ENCODE data around the gene PHAF1.

Gene PHAF1

DNA sequence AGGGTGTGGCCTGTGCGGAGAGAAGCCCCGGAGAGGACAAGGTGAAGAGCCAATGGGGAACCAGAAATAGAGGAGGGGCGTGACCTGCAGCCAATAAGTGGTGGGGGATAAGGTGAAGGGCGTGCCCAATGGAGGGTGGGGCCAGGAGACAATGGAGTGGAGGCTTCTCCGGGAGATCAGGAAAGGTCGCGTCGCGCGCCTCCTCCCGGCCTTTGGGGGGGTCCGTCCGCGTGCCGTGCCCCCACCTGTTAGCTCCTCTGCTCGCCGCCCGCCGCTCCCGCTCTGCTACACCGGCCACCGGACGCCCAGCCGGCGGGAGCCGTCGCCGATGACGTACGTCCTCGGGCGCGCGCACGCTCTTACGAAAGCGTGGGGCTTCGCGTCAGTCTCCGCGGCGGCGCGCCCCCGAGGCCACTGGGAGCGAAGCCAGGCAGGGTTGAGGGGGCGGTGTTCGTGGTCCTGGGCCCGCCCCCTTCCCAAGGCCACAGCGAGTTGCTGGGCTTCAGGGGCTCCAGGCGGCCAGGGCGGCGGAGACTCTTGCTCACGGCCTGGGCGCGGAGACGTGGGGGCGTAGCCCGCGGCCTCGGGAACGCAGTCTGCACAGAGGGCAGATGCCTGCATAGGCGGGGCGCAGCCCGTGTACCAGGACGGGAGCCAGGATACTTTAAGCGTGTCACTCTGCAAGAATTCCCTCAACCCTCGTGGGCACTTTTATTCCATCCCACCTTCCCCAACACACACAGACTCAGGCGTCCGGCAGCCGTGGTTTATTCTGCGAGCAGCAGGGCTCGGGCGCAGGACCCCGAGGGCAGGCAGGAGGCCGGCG lies 74.1 kb downstream of the PHAF1 start, which contains the start of gene MATCAP1:
Gene MATCAP1, minus strand, starts transcription at position 337 of the 826 bp plus-strand sequence. CDS start 3,353 bp downstream, outside the sequence.
- peak; percentile 96 for DNase-seq

GRCh38 chr16:67184453-67184994 lies 74.8 kb downstream of the PHAF1 start:
- DNase-seq: no peak

DNA sequence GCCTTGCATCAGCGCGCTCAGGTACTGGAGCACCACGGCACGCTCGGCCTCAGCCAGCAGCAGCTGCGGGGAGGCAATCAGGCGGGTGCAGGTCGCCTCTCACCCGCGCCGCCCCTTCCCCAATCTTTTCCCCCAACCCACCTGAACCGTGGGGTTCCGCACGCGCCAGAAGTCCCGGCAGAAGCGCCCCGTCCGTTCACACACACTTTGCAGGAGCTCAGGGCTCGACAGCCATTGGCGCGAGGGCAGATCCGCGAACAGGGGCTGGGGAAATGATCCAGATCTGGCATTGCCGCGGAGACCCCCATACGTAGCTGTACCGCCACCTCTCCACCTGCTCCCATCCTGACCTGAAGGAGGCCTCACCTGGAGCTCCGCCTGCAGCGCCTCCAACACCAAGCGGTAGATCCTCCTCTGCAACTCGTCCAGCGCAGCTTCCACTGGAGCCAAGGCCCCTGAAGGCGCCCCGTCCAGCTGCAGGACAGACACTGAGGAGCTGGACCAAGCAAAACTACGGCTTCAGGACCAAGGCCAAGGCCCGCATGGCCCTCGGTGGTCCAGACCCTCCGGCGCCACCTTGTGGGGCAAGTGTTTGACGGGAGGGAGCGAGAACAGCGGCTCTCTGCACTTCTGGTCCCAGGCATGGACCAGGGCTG lies 75.4 kb downstream of the PHAF1 start:
- peak; percentile 88 for DNase-seq

DNA sequence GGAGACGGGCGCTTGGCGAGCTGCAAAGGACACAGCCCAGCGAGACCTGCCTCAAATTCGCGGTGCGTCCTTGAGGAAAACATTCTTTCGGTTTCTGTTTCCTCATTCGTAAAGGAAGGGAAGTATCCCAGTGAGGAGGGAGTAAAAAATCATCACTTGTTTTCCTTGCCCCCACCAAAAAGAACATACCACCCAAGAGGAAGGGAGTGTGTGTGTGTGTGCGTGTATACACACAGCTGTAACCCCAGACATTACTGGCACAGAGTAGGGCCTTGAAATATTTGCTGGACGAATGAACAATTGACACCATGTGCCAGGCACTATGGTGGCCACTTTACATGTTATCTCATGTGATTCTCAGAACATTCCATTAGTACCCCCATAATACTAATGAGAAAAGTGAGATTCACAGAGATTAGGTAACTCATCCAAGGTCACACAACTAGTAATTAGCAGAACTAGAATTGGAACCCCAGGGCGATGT lies 76.0 kb downstream of the PHAF1 start:
- DNase-seq: no peak

GRCh38 chr16:67186550-67186950 lies 76.8 kb downstream of the PHAF1 start:
- no peak for DNase-seq

- DNase-seq: no peak
These were observed 77.6 kb downstream of the PHAF1 start for GRCh38 chr16:67187175-67187890.

DNA sequence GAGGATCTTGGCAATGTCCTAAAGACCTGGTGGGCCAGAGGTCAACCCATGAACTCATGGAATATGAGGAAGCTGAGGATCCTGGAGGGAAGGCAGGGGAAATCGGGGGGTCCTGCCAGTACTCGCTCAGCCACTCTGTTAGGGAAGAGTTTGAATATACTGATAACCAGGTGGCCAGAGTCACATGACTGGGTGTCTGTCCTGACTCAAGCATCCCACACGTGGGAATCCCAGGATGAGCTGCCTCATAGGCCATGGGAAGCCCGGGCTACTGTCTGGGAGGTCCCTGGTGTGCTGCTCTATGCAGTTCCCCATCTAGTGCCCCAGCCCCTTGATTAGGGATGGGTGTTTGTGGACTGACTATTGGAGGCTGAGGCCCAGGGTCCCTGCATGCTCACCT lies 78.6 kb downstream of the PHAF1 start:
- no peak for DNase-seq

DNA sequence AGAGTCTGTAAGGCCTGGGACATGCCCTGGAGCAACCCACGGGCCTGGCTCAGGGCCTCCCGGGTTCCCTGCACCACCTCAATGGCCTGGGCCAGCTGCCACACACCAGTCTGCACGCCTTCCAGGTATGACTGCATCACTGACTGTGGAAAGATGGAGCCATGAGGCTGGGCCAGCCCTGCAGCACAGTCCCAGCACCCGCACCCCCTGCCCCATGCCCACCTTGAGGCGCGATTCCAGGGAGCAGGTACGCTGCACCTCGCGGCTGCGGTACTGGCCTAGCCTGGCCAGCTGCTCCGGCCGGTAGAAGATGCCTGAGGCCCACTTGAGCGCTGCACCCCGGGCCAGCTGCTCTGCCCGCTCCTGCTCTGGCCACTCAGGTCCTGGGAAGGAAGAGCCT lies 79.1 kb downstream of the PHAF1 start:
- DNase-seq: no peak

DNA sequence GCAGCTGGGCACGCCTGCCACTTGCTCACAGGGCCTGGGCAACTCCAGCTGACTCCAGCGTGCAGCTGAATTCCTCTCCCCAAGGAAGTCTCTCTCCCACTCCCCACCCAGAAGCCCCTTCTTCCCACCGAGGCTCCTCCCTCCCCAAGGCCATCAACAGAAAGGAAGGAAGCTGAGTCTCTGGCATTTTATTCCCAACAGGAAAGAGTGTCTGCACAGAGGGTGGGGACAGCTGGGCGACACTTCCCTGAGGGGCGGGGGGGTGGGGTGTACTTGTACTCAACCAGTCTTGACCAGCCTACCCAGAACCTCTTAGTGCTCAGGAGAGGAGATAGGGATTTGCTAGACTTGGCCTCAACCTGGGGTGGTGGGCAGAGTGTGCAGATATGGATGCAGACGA lies 80.3 kb downstream of the PHAF1 start, which contains the start of gene EXOC3L1:
Gene EXOC3L1, minus strand, starts transcription at position 96 of the 400 bp plus-strand sequence. CDS start 460 bp downstream, outside the sequence.
- DNase-seq: no peak

DNA sequence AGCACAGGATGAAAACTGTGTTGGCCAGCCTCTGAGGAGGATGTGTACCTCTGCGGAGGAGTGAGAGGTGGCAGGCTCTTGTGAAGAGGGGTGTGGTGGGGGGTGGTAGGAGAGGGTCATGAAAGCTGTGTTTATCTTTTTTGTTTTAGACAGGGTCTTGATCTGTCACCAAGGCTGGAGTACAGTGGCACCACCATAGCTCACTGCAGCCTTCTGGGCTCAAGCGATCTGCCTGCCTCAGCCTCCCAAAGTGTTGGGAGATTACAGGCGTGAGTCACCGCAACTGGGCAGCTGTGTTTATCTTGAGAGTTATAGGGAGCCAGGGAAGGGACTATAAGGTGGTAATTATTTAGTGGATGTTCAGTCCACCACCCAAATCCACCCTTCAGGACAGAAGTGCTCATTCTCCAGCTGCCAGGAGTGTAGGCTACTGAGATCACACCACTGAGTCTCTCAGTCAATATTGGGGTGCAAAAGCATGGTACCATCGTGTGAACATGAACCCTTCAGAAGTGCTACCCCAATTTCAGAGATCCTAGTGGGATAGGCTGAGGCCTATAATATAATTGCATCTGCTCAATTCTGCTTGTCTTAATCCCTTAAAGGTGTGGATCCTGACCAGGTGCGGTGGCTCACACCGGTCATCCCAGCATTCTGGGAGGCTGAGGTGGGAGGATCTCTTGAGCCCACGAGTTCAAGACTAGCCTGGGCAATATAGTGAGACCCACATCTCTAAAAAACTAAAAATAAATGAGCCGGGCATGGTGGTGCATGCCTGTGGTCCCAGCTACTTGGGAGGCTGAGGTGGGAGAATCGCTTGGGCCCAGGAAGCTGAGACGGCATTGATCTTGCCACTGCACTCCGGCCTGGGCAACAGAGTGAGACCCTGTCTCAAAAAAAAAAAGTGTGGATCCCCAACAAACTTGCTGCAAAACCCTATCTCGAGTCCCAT lies 81.0 kb downstream of the PHAF1 start:
- no peak for DNase-seq

- no peak for DNase-seq
These were observed 81.8 kb downstream of the PHAF1 start for GRCh38 chr16:67191411-67191994.

- peak; percentile 90 for DNase-seq
These were observed 82.4 kb downstream of the PHAF1 start, which contains the start of gene E2F4 for GRCh38 chr16:67191995-67192681. Gene E2F4 (plus strand): TSS chr16:67192155. CDS start chr16:67192228, 73 bp downstream.

GRCh38 chr16:67192781-67193361 lies 83.1 kb downstream of the PHAF1 start:
- no peak for DNase-seq

GRCh38 chr16:67193536-67193935 lies 83.8 kb downstream of the PHAF1 start:
- no peak for DNase-seq

DNA sequence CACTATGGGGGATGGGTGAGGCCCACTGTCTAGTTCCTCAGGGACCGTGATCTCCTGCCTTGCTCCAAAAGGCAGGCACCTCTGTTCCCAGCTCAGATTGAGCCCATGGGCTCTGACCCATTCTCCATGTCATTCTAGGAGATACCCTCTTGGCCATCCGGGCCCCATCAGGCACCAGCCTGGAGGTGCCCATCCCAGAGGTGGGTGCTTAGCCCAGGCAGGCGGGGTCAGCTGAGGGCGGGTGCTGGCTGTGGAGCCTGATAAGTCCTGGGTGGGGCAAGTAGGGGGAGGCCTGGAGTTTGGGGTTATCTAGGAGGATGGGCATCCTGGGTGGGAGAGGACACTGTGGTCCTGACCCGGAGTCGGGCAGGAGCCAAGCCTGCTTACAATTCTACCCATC lies 84.5 kb downstream of the PHAF1 start:
- no peak for DNase-seq

DNA sequence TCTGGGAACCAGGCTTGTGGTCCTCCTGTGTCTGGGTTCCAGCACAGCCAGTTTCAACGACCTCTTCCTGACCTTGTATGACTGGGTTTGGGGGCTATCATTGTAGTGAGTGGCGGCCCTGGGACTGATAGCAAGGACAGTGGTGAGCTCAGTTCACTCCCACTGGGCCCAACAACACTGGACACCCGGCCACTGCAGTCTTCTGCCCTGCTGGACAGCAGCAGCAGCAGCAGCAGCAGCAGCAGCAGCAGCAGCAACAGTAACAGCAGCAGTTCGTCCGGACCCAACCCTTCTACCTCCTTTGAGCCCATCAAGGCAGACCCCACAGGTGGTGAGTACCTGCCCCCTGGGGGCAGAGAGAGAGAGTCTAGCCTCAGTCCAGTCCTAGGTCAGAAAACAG lies 85.9 kb downstream of the PHAF1 start:
- no peak for DNase-seq

DNA sequence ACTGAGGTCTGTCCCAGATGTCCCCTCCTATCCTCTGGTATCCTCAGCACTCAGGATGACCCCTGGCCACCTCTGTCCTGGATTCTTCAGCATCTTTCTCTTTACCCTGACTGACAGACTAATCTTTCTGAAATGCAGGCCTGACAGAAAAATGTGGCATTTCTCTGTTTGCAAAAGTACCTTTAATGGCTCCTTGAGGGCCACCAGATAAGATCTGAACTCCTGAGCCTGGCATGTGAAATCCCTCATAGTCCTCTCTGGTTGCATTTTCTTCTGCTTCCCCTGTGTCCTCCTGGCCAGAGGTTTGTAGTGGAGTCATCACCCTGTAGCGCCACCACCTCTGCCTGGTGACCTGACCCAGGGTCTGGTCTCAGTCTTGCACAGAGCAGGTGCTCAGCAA lies 87.1 kb downstream of the PHAF1 start:
- no peak for DNase-seq

GRCh38 chr16:67197704-67198103 lies 88.0 kb downstream of the PHAF1 start:
- DNase-seq: no peak

Data from stimulated activated CD4-positive, alpha-beta T cell treated with anti-CD3 and anti-CD28 coated beads, Interleukin-4, amount 100 ng/mL, for 24 hours (primary cell).